SK-N-SH (cell line): ENCODE data around the gene TSPAN14.

Experiments used
- CHD2 ChIP-seq: fragments of 150-350 bp; IDR thresholded peaks from 2 replicates; pipeline ENCODE4 v1.6.1; 2018; ENCODE audit warnings: low read length; ENCODE audit not compliant: partially characterized antibody
- CTCF ChIP-seq: fragments of 200-600 bp; sonication (generic); IDR thresholded peaks from 2 replicates; pipeline ENCODE4 v1.6.1; 2017; ENCODE audit warnings: antibody characterized with exemption, mild to moderate bottlenecking, moderate library complexity
- EP300 ChIP-seq, 2 experiments: IDR thresholded peaks; 2 replicates each; pipeline versions ENCODE4 v1.4.0 to v1.6.1; 2012; ENCODE audit warnings: borderline replicate concordance in 1 of 2, low read depth in 1 of 2, low read length in 1 of 2
- RAD21 ChIP-seq: IDR thresholded peaks from 2 replicates; pipeline ENCODE4 v1.6.1; 2012; ENCODE audit warnings: mild to moderate bottlenecking, low read length
- SIN3A ChIP-seq: IDR thresholded peaks from 2 replicates; pipeline ENCODE4 v1.6.1; 2012; ENCODE audit warnings: low read depth, mild to moderate bottlenecking, low read length, moderate library complexity, borderline replicate concordance
- TAF1 ChIP-seq: IDR thresholded peaks from 2 replicates; pipeline ENCODE4 v1.6.1; 2012; ENCODE audit warnings: low read depth, mild to moderate bottlenecking, low read length, moderate library complexity, borderline replicate concordance

DNA sequence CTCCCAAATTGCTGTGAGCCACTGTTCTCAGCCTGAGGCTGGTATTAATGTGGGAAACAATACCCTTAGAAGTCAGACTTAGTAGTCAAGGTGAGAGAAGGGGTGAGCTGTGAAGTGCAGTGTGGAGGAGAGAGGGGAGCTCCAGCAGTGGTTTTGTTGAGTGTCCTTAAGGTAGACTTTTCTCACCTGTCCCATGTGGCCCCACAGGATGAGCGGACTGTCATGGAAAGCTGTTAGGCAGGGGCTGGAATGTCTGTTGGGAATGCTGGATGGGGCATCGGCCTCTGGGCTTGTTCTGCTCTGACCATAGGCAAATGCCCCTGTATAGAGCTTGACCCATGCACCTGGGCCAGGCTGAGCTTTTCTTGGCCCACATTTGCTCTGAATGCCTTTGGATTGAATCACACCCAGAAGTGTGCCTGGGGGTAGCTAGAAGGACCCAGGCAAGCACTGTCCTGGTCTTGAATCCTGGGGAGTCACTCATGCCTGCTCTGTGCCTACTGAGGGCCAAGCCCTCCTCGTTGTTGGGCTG is 47.3 kb downstream of the TSPAN14 start:
- TF ChIP-seq RAD21 (no peak), TAF1 (no peak), CTCF (no peak), EP300 (IDR thresholded peaks at IDR 0.05; ENCODE audit: borderline replicate concordance in 1 of 2, low read depth in 1 of 2, low read length in 1 of 2) (no peak), SIN3A (no peak), CHD2 (no peak)
